Motor neuron (in vitro differentiated cells): ENCODE results near the gene EIF2A. TPM values are rescaled to one million over a fixed set of nuclear protein-coding genes. Genes with fewer than 3 reads are reported as not detected.
A peak's percentile ranks its signal among the peaks of the same experiment; 100 is the strongest.
"Not testable (repeated sequence)": the region's sequence is repeated elsewhere in the genome, so short reads cannot be mapped to it uniquely, and the experiment has no call there.

Experiments used
- ATAC-seq, 8 experiments: fragments of 200-7000 bp; cut with Tn5 transposase; replicated peaks in 6 of 8; 2 replicates each; pipeline ENCODE4 v1.8.0; 2021; ENCODE audit warnings: mild to moderate bottlenecking in 8 of 8, moderate library complexity in 8 of 8
- H3K27ac ChIP-seq, 2 donors: fragments of 250-450 bp; sonication (Bioruptor Pico); 2 replicates each; pipeline ENCODE4 v1.9.0; 2021; ENCODE audit warnings: antibody characterized with exemption in 2 of 2, mild to moderate bottlenecking in 2 of 2, moderate library complexity in 1 of 2
- H3K4me1 ChIP-seq, 2 donors: fragments of 250-450 bp; sonication (Bioruptor Pico); replicated peaks in 1 of 2; 2 replicates each; pipeline ENCODE4 v1.6.1; 2021; ENCODE audit warnings: antibody characterized with exemption in 2 of 2, mild to moderate bottlenecking in 2 of 2, moderate library complexity in 1 of 2
- H3K4me3 ChIP-seq, 5 donors: fragments of 250-450 bp; sonication (Bioruptor Pico); 2 replicates each; pipeline ENCODE4 v1.9.0; 2021; ENCODE audit warnings: antibody characterized with exemption in 5 of 5, mild to moderate bottlenecking in 5 of 5, moderate library complexity in 4 of 5
- WGBS, 10 experiments: fragments of 450-650 bp; shearing (Covaris generic); methylation state at CpG; one replicate each; pipeline ENCODE4 v1.0.0; 2022; 5-methylcytosine and 5-hydroxymethylcytosine counted together
- in situ Hi-C, 9 experiments: fragments of 400-800 bp; cut with MboI; loops; one replicate each; pipeline ENCODE4 v1.15.0; 2021; ENCODE audit warnings: low sequenced_read_pairs in 9 of 9, low pct_unique_long_range_greater_than_20kb in 2 of 9; ENCODE audit not compliant: unreplicated experiment in 9 of 9
- total RNA-seq, 8 experiments: library from RNA; unstranded; fragments of 300-600 nt; gene quantifications; 2 replicates each; pipeline versions ENCODE4 v1.2.3 to v1.2.4, GENCODE V29; 2022

Gene EIF2A
- 100 to 1,000 TPM in 4 of 8 experiments, 10 to 100 TPM in 4; 61.7 to 128 (median 97.5) TPM for total RNA-seq

GRCh38 chr3:150546226-150547044 is at the start of gene EIF2A, which contains the start of gene SERP1:
TSS of gene EIF2A (plus strand) at chr3:150546787. CDS start at chr3:150546803, 16 bp downstream.
TSS of gene SERP1 (minus strand) at chr3:150546496. CDS start at chr3:150546135, 361 bp downstream.
- Histone ChIP-seq H3K4me3 (peak within 1 kb of the TSS; percentile 56 to 92 (median 73)), H3K27ac (peak within 1 kb of the TSS; percentile 97), H3K4me1 (peaks cover 0 to 10% of the 10 kb centered on the region in 2 donors)
- in situ Hi-C loops = loop anchor here in 1 of 9 experiments (25.0 kb wide), 1 partner anchor 134 kb away; the partner anchor contains the start of gene TSC22D2
- WGBS, 10 experiments = 0 to 3% (median 0%) methylated on average over 1 to 26 of the region's 86 CpGs; no CpG with 5 or more reads in 2 of the 10 experiments
- ATAC-seq = peak; percentile 86 to 95 (median 94)

GRCh38 chr3:150497956-150498355 is 48.6 kb upstream of the EIF2A start:
- no peaks in the 10 kb centered on the region for H3K4me1 ChIP-seq
- in situ Hi-C loops = loop anchor here in 4 of 9 experiments (10.0 to 25.0 kb wide), 4 partner anchors 253 to 536 kb away; partner anchors contain the start of gene PFN2 (in 1 of the 4)
- peak in 2 of 8 experiments; percentile 46 to 52 for ATAC-seq

DNA sequence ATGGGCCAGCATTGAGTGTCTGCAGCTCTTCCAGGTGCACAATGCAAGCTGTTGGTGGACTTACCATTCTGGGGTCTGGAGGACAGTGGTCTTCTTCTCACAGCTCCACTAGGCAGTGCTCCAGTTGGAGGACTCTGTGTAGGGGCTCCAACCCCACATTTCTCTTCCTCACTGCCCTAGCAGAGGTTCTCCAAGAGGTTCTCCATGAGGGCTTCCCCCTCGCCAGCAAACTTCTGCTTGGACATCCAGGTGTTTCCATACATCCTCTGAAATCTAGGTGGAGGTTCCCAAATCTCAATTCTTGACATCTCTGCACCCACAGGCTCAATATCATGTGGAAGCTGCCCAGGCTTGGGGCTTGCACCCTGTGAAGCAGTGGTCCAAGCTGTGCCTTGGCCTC is 45.6 kb upstream of the EIF2A start:
- H3K4me1 ChIP-seq, H3K27ac ChIP-seq, in situ Hi-C loops, H3K4me3 ChIP-seq, ATAC-seq: not testable (repeated sequence)
- 20 to 86% (median 67%) methylated on average over 1 of the region's 1 CpG; no CpG with 5 or more reads in 7 of the 10 experiments for WGBS, 10 experiments

More at GRCh38 chr3:150497956-150498355, 48.6 kb upstream of the EIF2A start:
- no peak overlapping the region for H3K4me3 ChIP-seq
- no peak overlapping the region for H3K27ac ChIP-seq
- WGBS, 10 experiments = 23 to 100% (median 90%) methylated on average over 1 to 2 of the region's 2 CpGs

DNA sequence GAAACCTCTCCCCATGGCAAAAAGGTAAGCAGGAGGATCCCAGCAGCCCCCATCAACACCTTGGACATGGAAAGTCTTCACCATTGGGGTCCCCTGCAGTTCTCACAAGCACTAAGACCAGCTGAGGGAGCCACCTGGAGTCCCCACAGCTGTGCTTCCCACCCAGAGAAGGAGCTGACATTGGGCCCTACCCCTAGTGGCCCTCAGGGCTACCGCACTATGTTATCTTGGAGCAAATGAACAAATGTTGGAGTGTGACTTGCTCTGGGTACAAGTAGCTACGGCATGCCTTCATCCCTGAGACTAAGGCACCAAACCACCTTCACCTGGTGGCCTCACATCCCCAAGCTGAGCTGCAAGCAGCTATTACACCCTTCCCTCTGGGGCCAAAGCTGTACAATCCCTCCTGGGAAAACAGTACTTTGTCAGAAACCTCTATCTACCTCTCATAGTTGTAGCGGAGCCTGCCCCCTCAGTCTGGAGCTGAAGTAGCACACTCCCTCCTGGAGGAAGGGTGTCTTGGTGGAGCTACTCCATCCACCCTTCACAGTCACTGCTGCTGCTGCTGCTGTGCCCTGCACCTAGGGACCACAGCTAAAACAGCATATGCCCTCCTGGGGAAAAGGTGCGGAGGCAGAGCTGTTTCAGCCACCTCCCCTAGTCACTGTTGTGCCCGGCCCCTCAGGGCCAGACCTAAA is 43.0 kb upstream of the EIF2A start:
- WGBS, 10 experiments = 100% methylated on average over 1 to 2 of the region's 5 CpGs; no CpG with 5 or more reads in 4 of the 10 experiments
- in situ Hi-C loops = no loop called here
- no peak overlapping the region for H3K27ac ChIP-seq
- no peak for ATAC-seq
- H3K4me1 ChIP-seq = no peaks in the 10 kb centered on the region
- H3K4me3 ChIP-seq = no peak overlapping the region

DNA sequence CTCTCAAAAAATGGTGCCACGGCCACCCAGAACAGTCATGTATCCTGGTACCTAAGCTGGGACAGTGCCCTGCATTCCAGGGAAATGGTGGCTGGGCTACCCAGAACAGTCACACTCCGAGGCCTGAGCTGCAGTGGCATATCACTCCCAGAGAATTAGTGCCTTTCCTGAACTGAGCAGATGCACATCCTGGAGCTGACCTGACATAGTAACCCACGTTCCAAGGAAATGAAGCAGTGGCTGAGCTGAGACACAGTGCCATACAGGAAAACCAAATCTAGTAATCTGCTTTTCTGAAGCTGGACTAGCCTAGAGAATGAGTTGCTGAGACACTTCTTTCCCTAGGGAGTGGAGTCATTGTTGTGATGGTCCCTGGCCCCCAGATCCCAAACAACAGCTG is 42.1 kb upstream of the EIF2A start:
- Histone ChIP-seq H3K27ac (no peak overlapping the region), H3K4me1 (no peaks in the 10 kb centered on the region), H3K4me3 (no peak overlapping the region)
- in situ Hi-C loops = no loop called here
- no peak for ATAC-seq
- 20 to 100% (median 72%) methylated on average over 1 to 3 of the region's 3 CpGs; no CpG with 5 or more reads in 1 of the 10 experiments for WGBS, 10 experiments

DNA sequence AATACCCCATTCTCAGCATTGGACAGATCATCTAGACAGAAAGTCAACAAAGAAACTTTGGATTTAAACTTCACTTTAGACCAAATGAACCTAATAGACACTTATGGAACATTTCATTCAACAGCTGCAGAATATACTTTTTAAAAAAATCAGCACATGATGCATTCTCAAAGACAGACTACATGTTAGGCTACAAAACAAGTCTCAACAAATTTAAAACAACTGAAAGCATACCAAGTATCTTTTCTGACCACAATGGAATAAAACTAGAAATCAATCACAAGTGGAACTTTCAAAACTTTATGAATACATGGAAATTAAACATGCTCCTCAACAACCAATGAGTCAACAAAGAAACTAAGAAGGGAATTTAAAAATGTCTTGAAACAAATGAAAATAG is 38.2 kb upstream of the EIF2A start:
- in situ Hi-C loops = no loop called here
- no peak overlapping the region for H3K27ac ChIP-seq
- H3K4me1 ChIP-seq = no peaks in the 10 kb centered on the region
- ATAC-seq = no peak
- H3K4me3 ChIP-seq = no peak overlapping the region

DNA sequence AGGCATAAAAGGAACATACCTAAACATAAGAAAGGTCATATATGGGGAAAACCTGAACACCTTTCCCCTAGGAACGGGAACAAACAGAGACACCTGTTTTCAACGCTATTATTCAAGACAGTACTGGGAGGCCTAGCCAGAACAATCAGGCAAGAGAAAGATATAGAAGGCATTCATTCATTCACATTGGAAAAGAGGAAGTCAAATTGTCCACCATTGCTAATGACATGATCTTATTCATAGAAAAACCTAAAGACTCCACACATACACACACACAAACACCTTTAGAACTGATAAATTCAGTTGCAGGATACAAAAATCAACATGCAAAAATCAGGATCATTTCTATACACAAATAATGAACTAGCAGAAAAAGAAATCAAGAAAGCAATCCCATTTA is 36.8 kb upstream of the EIF2A start:
- no peak for ATAC-seq
- WGBS, 10 experiments = 76 to 100% (median 93%) methylated on average over 2 of the region's 2 CpGs; no CpG with 5 or more reads in 1 of the 10 experiments
- H3K4me3 ChIP-seq = no peak overlapping the region
- H3K4me1 ChIP-seq = no peaks in the 10 kb centered on the region
- in situ Hi-C loops = no loop called here
- no peak overlapping the region for H3K27ac ChIP-seq

DNA sequence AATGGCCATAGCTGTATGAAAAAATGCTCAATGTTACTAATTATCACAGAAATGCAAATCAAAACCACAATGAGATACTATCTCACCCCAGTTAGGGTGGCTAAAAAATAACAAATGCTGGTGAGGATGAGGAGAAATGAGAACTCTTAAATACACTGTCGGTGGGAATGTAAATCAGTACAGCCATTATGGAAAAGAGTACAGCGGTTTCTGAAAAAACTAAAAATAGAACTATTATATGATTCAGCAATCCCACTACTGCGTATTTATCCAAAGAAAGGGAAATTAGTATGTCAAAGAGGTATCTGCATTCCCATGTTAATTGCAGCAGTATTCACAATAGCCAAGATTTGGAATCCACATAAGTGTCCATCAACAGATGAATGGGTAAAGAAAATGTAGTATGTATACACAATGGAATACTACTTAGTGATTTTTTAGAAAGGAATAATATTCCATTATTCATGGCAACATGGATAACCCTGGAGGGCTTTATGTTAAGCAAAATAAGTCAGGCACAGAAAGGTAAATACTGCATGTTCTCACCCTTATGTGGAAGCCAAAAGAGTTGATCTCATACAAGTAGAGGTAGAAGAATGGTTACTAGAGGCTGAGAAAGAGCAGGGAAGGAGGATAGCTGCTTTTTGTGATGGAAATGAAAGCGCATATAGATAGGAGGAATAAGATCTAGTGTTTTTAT is 35.3 kb upstream of the EIF2A start:
- H3K27ac ChIP-seq = no peak overlapping the region
- 24 to 100% (median 47%) methylated on average over 1 to 4 of the region's 4 CpGs for WGBS, 10 experiments
- in situ Hi-C loops = no loop called here

GRCh38 chr3:150515210-150515609 is 31.4 kb upstream of the EIF2A start:
- H3K27ac ChIP-seq = no peak overlapping the region
- no peak overlapping the region for H3K4me3 ChIP-seq
- 67 to 90% (median 83%) methylated on average over 1 to 4 of the region's 4 CpGs; no CpG with 5 or more reads in 4 of the 10 experiments for WGBS, 10 experiments
- in situ Hi-C loops = no loop called here
- no peak for ATAC-seq
- H3K4me1 ChIP-seq = no peaks in the 10 kb centered on the region

More for the DNA sequence above, 35.3 kb upstream of the EIF2A start:
- ATAC-seq = peak in 6 of 8 experiments; percentile 39 to 99 (median 80)
- Histone ChIP-seq H3K4me1 (no peaks in the 10 kb centered on the region), H3K4me3 (no peak overlapping the region)

DNA sequence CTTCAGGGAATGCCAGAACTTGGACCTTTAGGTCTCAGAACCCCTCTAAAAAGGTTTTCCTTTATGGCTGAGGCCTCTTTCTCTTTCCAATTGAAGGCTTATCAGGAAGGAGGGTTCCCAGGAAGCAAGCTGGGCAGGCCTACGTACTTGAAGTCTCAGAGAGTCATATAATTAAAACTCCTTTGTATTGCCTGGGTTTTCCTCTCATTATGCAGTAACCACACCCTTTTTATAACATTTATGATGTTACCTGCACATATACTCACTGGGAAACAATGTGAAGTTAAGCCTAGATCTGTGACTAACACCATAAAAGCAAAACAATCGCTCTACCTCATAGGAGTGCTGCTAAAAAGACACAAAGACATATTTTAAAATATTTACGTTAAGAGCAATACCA is 27.6 kb upstream of the EIF2A start:
- H3K4me1 ChIP-seq = peaks cover 0 to 7% of the 10 kb centered on the region in 2 donors
- H3K4me3 ChIP-seq = no peak overlapping the region
- 72 to 96% (median 89%) methylated on average over 2 to 3 of the region's 3 CpGs; no CpG with 5 or more reads in 2 of the 10 experiments for WGBS, 10 experiments
- no peak overlapping the region for H3K27ac ChIP-seq
- ATAC-seq = no peak
- in situ Hi-C loops = no loop called here

- peaks cover 0 to 7% of the 10 kb centered on the region in 2 donors for H3K4me1 ChIP-seq
- WGBS, 10 experiments = 85 to 100% (median 91%) methylated on average over 2 to 14 of the region's 24 CpGs; no CpG with 5 or more reads in 4 of the 10 experiments
- in situ Hi-C loops = no loop called here
Measured at GRCh38 chr3:150520408-150520807, 26.2 kb upstream of the EIF2A start.

GRCh38 chr3:150521463-150521862 is 25.1 kb upstream of the EIF2A start:
- peak; percentile 42 to 90 (median 66) for ATAC-seq
- no peak overlapping the region for H3K27ac ChIP-seq
- no peak overlapping the region for H3K4me3 ChIP-seq
- WGBS, 10 experiments = 20 to 80% (median 42%) methylated on average over 1 to 2 of the region's 2 CpGs; no CpG with 5 or more reads in 3 of the 10 experiments
- in situ Hi-C loops = no loop called here
- peaks cover 0 to 7% of the 10 kb centered on the region in 2 donors for H3K4me1 ChIP-seq

More at GRCh38 chr3:150520408-150520807, 26.2 kb upstream of the EIF2A start:
- ATAC-seq = no peak
- no peak overlapping the region for H3K27ac ChIP-seq
- H3K4me3 ChIP-seq = no peak overlapping the region
